GM18507 (cell line): ENCODE results near the gene TMEM129.
"Not testable (repeated sequence)": the region's sequence is repeated elsewhere in the genome, so short reads cannot be mapped to it uniquely, and the experiment has no call there.

Experiments
- DNase-seq: peaks from one replicate; pipeline ENCODE4 v3.0.0; 2011; ENCODE audit warnings: low read depth; ENCODE audit not compliant: insufficient read length; ENCODE audit errors: extremely low spot score
- FAIRE-seq: peaks from 2 replicates; lab custom pipeline; 2011; peaks lifted over from hg19 to GRCh38; lab: Jason Lieb, UNC

TMEM129 gene

DNA sequence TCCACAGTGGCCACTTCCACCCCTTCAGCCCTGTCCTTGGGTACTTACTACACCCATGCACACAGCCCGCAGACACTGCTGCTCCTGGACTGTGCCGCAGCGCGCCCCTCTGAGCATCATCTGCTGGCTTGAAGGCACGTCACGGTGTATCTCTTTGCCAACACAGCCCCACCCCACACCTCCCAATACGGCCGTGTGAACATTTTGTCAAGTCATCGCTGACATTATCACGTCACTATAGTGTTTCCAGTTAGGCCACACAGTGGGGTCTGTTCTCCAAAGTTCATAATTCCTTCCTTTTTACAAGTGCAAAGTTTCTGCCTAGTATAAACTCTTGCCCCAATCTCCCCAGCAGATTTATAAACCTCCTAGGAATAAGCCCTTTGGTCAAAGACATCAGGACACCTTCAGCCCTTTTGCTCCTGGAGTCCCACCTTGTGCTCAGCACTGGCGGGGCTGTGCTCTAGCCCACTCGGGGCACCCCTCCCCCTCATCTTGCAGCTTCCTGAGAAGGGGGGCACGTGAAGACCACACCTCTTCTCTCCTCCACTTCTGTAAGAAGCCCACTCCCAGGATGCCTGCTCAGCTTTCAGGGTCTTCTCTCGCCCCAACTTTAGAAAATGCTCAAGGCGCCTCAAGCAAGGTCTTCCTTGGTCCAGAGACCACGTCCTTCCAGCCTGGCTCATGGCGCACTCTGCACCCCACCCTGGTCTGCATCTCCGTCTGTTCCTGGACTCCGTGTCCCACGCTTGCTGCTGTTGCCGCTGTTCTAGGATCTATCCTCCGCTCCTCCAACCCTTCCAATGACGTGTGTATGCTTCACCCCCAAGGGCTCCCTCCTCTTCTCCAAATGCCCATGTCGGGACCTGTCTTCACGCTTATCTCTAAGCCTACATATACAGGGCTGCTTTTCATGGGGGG is 44.3 kb downstream of the TMEM129 start:
- FAIRE-seq: no peak
- DNase-seq: no peak

DNA sequence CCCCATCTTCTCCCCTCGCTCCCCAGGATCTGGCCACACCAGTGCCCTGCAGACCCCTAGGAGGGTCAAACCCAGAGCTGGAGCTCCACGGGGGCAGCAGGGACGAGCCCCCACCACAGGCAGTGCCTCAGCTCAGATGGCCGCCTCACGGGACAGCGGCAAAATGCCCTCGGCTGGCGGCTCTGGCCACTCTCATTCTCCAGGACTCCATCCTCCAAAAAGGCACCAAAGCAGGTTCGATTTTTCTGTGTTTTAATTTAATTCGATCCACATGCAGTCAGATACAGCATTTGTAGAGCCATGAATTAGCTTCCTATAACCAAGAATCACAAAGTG is 45.4 kb downstream of the TMEM129 start:
- DNase-seq (no peak), FAIRE-seq (no peak)

GRCh38 chr4:1675136-1675801 is 45.9 kb downstream of the TMEM129 start:
- DNase-seq: no peak
- no peak for FAIRE-seq

DNA sequence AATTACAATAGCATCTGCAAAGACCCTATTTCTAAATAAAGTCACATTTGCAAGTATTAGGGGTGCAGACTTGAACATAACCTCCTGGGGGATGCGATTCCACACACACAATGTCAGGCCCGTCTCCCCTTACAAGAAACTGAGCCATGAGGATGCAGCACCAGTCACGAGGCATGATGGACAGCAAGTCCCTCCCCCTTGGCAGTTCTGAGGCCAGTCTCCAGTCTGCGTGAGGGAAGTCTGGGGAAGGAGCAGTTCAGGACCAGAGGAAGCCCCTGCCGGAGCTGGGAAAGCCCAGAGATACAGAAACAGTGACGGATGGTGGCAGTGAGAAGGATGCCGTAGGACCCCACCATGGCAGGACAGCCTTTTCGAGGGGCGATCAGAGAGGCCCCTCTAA is 46.4 kb downstream of the TMEM129 start:
- FAIRE-seq (no peak), DNase-seq (no peak)

- DNase-seq: no peak
- no peak for FAIRE-seq
Observed at GRCh38 chr4:1673671-1674070, 47.5 kb downstream of the TMEM129 start.

DNA sequence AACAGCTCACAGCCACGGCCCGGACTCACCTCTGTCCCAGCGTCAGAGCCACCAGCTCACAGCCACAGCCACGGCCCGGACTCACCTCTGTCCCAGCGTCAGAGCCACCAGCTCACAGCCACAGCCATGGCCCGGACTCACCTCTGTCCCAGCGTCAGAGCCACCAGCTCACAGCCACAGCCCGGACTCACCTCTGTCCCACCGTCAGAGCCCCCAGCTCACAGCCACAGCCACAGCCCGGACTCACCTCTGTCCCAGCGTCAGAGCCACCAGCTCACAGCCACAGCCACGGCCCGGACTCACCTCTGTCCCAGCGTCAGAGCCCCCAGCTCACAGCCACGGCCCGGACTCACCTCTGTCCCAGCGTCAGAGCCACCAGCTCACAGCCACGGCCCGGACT is 50.1 kb downstream of the TMEM129 start:
- not testable (repeated sequence) for FAIRE-seq, DNase-seq

DNA sequence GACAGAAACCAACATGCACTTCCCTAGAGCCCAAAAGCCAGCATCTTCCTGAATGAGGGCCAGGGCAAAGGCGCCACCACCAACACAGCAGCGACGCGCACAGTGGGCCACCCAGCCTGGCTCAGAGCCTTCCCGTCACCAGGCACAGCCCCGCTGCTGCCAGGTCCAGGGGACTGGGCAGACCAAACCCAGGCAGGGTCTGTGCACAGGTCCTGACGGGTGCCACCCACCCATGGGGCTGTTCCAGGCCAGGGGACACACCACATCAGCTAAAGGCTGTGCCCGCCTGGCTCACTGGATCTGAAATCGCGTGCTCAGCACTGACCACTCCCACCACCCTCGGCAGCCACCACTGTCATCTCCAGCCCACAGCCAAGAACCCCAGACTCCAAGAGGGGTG is 50.8 kb downstream of the TMEM129 start:
- DNase-seq: no peak
- FAIRE-seq: no peak

DNA sequence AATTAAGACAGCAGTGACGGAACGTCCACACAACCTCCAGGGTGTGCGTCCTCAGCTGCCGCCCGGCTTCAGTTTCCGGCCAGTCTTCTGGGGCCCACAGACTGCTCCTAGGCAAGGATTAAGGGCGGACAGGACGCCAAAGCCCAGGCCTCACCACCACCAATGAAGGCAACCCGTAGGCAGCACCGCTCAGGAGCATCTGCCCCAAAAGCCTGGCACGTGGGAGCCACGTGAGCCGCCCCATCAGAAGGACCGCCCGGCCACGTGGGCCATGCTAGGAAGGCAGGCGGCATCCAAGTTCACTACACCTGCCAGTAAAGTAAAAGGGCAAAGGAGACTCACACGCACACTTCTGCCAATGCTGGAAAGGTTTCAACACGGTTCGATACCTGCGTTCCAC is 51.3 kb downstream of the TMEM129 start:
- FAIRE-seq (no peak), DNase-seq (no peak)

DNA sequence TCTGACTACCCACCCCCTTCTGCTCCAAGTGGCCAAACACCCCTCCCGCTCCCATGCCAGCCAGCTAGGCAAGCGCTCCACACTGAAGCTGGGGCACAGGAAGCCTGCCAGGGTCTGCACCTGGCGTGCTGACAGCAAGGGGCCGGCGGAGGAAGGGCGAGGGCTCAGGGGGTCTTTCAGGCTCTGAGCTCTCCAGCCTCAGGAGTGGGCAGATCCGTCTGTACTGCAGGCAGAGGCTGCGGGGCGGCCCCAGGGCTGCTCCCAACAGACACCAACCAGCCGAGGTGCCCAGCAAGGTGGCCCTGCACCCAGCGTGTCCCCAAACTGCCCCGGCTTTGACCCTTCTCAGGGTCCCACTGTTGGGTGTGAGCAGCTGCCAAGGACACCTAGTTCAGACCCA is 51.9 kb downstream of the TMEM129 start:
- FAIRE-seq (no peak), DNase-seq (no peak)

- no peak for FAIRE-seq
- no peak for DNase-seq
Observed at GRCh38 chr4:1668488-1668840, 52.7 kb downstream of the TMEM129 start.

DNA sequence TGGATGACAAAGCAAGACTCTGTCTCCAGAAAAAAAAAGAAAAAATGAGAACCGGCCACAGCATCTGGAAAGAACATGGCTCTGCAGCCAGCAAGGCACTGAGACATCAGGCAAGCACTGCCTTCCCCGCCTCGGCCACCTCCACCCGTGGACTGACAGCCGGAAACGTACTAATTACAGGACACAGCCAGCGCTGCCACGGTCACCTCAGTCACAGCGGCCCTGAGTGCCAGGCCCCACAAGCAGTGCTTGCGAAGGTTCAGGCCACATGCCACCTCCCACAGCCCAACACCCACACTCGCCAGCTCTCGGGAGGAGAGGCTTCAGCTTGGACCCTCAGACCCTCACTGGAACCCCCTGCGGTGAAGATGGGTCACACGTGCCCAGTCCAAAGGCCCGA is 53.9 kb downstream of the TMEM129 start:
- DNase-seq (no peak), FAIRE-seq (no peak)

- DNase-seq (no peak), FAIRE-seq (no peak)
Observed at GRCh38 chr4:1666391-1666790, 54.7 kb downstream of the TMEM129 start.
